PFSK-1 (cell line): ENCODE measurements around the gene MEN1.

Experiments used
- FOXP2 ChIP-seq: optimal IDR thresholded peaks from 2 replicates; pipeline ENCODE3; 2011; ENCODE audit warnings: borderline replicate concordance, control low read depth, inconsistent platforms; ENCODE audit not compliant: insufficient read depth; ENCODE audit errors: extremely low read length, extremely low read depth
- POLR2AphosphoS5 ChIP-seq: IDR thresholded peaks from 2 replicates; pipeline ENCODE4 v1.6.1; 2012; ENCODE audit warnings: low read depth, mild to moderate bottlenecking, control low read depth, low read length, moderate library complexity
- SIN3A ChIP-seq: IDR thresholded peaks from 2 replicates; pipeline ENCODE4 v1.6.1; 2012; ENCODE audit warnings: mild to moderate bottlenecking, low read length, moderate library complexity, borderline replicate concordance; ENCODE audit not compliant: insufficient read depth
- TAF1 ChIP-seq: IDR thresholded peaks from 2 replicates; pipeline ENCODE4 v1.6.1; 2012; ENCODE audit warnings: low read length, control low read depth, borderline replicate concordance; ENCODE audit not compliant: insufficient read depth
- TF ChIP-seq, protein P1 (sequence below), 2 experiments: IDR thresholded peaks; 2 replicates each; pipeline versions ENCODE4 v1.6.1 to v1.8.0; 2011 to 2012; ENCODE audit warnings: low read depth in 2 of 2, low read length in 2 of 2, control low read depth in 1 of 2, inconsistent platforms in 1 of 2, mild to moderate bottlenecking in 1 of 2, moderate library complexity in 1 of 2; ENCODE audit not compliant: insufficient read depth in 1 of 2

Gene MEN1

DNA sequence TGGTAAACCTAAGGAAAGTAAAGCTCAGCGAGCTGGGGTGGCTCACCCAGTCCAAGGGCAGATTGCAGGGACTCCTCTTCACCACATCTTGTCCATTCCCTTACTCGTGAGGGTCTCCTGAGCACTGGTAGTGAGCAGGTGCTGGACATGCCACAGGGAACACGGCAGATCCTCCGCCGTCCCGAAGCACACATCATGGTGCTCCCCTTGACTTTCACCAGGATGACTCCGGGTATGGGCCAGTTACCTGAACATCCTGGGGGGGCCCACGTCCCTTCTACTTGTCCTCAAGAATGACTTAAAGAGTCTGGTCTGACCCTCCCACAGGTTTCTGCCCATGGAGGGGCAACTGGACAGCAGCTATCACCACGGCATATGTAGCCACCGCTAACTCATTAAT is 24.0 kb downstream of the MEN1 start:
- TF ChIP-seq TAF1 (no peak), FOXP2 (no peak), SIN3A (no peak), POLR2AphosphoS5 (no peak)
- TF ChIP-seq, protein P1, sequence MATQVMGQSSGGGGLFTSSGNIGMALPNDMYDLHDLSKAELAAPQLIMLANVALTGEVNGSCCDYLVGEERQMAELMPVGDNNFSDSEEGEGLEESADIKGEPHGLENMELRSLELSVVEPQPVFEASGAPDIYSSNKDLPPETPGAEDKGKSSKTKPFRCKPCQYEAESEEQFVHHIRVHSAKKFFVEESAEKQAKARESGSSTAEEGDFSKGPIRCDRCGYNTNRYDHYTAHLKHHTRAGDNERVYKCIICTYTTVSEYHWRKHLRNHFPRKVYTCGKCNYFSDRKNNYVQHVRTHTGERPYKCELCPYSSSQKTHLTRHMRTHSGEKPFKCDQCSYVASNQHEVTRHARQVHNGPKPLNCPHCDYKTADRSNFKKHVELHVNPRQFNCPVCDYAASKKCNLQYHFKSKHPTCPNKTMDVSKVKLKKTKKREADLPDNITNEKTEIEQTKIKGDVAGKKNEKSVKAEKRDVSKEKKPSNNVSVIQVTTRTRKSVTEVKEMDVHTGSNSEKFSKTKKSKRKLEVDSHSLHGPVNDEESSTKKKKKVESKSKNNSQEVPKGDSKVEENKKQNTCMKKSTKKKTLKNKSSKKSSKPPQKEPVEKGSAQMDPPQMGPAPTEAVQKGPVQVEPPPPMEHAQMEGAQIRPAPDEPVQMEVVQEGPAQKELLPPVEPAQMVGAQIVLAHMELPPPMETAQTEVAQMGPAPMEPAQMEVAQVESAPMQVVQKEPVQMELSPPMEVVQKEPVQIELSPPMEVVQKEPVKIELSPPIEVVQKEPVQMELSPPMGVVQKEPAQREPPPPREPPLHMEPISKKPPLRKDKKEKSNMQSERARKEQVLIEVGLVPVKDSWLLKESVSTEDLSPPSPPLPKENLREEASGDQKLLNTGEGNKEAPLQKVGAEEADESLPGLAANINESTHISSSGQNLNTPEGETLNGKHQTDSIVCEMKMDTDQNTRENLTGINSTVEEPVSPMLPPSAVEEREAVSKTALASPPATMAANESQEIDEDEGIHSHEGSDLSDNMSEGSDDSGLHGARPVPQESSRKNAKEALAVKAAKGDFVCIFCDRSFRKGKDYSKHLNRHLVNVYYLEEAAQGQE (IDR thresholded peaks at IDR 0.05; ENCODE audit: insufficient read depth in 1 of 2, low read depth in 2 of 2, low read length in 2 of 2), result no peak

DNA sequence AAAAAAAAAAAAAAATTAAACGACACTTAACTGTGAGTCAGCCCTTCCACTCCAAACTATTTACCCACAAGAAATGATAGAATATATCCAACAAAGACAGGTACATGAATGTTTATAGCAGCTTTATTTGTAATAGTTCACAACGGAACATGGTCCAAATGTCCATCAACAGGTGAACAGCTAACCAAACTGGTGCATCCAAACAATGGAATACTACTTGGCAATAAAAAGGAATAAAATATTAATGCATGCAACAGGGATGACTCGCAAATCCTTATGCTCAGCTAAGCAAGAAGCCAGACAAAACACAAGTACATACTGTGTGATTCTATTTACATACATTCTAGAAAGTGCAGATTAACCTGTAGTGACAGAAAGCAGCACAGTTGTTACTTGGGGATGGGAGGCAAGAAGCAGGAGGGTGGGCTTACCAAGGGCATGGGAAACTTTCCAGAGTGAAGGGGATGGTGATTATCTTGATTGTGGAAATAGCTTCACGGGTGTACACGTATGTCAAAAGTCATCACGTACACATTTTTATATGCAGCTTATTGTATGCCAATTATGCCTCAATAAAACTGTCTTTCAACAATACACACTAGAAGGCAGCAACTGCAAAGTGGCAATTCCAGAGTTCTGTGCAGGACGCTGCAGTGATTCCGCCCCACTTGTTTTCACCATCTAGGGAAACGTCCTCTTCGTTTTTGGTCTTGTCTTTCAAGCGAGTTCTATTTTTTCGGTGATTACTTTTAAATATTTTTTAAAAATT is 25.4 kb downstream of the MEN1 start:
- TF ChIP-seq POLR2AphosphoS5 (no peak), FOXP2 (no peak), SIN3A (no peak), TAF1 (no peak)
- TF ChIP-seq, protein P1 (IDR thresholded peaks at IDR 0.05; ENCODE audit: insufficient read depth in 1 of 2, low read depth in 2 of 2, low read length in 2 of 2), result no peak

DNA sequence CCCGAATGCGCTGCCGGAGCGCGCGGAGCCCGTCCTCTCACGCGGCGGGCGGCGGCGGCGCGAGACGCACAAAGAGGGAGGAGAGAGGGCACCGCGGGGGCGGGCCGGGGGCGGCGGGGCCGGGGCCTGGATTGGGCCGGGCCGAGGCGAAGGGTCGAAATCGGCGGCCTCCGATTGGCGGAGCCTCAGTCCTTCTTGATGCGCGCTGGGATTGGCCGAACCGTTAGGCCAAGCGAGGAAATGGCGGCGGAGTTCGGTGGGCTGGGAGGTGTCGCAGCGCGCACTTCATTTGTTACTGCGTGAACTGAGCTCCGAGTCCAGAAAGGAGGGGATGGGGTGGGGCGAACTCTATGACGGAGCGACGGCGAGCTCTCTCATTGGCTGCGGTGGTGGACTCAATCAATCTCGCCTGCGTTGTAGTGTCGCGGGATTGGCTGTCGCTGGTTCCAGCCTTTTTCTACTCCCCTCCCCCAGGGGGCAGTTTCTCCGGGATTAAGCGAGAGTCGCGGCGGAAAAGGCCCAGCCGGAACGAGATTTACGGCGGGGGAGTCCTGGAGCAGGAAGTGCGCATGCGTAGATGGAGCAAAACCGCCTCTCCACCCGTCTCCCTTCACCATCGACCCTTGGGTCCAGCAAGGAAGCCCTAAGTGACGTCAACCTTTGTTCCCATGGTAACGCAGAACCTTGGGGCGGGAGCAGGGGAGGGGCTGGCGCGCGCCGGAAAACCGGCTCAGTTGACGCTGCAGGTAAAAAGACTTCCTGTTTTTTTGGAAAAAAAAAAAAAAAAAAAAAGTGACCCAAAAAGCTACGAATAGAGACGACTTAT is 31.7 kb downstream of the MEN1 start, which contains the start of gene SF1:
Gene SF1, minus strand, starts transcription at position 70 of the 826 bp plus-strand sequence. CDS start 150 bp downstream, outside the sequence.
- TF ChIP-seq, protein P1 (IDR thresholded peaks at IDR 0.05; ENCODE audit: insufficient read depth in 1 of 2, low read depth in 2 of 2, low read length in 2 of 2), result no peak
- TF ChIP-seq TAF1 (peak; percentile 94), FOXP2 (peak; percentile 65), POLR2AphosphoS5 (peak; percentile 78), SIN3A (peak; percentile 57; the same call in 1 of the 2 replicates)

GRCh38 chr11:64778223-64778472 is 32.2 kb downstream of the MEN1 start:
- TF ChIP-seq FOXP2 (no peak), TAF1 (no peak), SIN3A (no peak), POLR2AphosphoS5 (no peak)
- TF ChIP-seq, protein P1 (IDR thresholded peaks at IDR 0.05; ENCODE audit: insufficient read depth in 1 of 2, low read depth in 2 of 2, low read length in 2 of 2), result no peak
